MCF 10A (cell line): ENCODE data around the gene NCBP3. TPM values are rescaled to one million over a fixed set of nuclear protein-coding genes. Genes with fewer than 3 reads are reported as not detected.
"Not testable (repeated sequence)": the region's sequence is repeated elsewhere in the genome, so short reads cannot be mapped to it uniquely, and the experiment has no call there.

Experiments
- BruUV-seq: library from RNA; stranded (reverse); fragments of 400-500 nt; replicated peaks from 2 replicates; lab custom pipeline; 2021; lab: Mats Ljungman, UMichigan
- CTCF ChIA-PET: fragments of 300-600 bp; sonication (Branson Sonifier 250); formaldehyde crosslinking; extraction: SDS; loops from one replicate; lab custom pipeline; 2021; ENCODE audit warnings: antibody characterized with exemption, inconsistent platforms; lab: Yijun Ruan, JAX
- POLR2A ChIA-PET: fragments of 300-600, 350-650 bp; sonication (Branson Sonifier 250); formaldehyde crosslinking; extraction: SDS; loops from one replicate; lab custom pipeline; 2020; ENCODE audit warnings: antibody characterized with exemption, inconsistent platforms; lab: Yijun Ruan, JAX
- DNase-seq: peaks from one replicate; pipeline ENCODE4 v3.0.0-alpha.2; 2018; ENCODE audit not compliant: unreplicated experiment
- H3K27ac Mint-ChIP-seq: one replicate; pipeline ENCODE4 v1.8.0; 2022; ENCODE audit warnings: mild to moderate bottlenecking, low read depth, mixed read lengths; ENCODE audit not compliant: unreplicated experiment
- H3K27me3 Mint-ChIP-seq: one replicate; pipeline ENCODE4 v1.8.0; 2022; ENCODE audit warnings: mixed read lengths; ENCODE audit not compliant: insufficient read depth, unreplicated experiment
- H3K36me3 Mint-ChIP-seq: one replicate; pipeline ENCODE4 v1.8.0; 2022; ENCODE audit warnings: mild to moderate bottlenecking, moderate library complexity, mixed read lengths; ENCODE audit not compliant: insufficient read depth, unreplicated experiment
- H3K4me1 Mint-ChIP-seq: one replicate; pipeline ENCODE4 v1.8.0; 2022; ENCODE audit warnings: mixed read lengths; ENCODE audit not compliant: insufficient read depth, unreplicated experiment
- H3K4me3 Mint-ChIP-seq: one replicate; pipeline ENCODE4 v1.8.0; 2022; ENCODE audit warnings: mild to moderate bottlenecking, moderate library complexity, mixed read lengths; ENCODE audit not compliant: unreplicated experiment
- H3K9me3 Mint-ChIP-seq: one replicate; pipeline ENCODE4 v1.8.0; 2022; ENCODE audit warnings: mixed read lengths; ENCODE audit not compliant: unreplicated experiment
- intact Hi-C: fragments of 100-400 bp; cut with micrococcal nuclease; formaldehyde crosslinking; loops from 2 replicates; pipeline ENCODE4 v1.14.1; 2022
- total RNA-seq: library from RNA; stranded (reverse); gene quantifications from 2 replicates; pipeline ENCODE4 v1.2.3, GENCODE V29; 2022
- TF ChIP-seq, protein P1 (sequence below): fragments of 200-600 bp; IDR thresholded peaks from one replicate; pipeline ENCODE4 v1.8.0; 2022; ENCODE audit warnings: antibody characterized with exemption, mild to moderate bottlenecking; ENCODE audit not compliant: unreplicated experiment

Gene NCBP3
- total RNA-seq, 1 experiment from 2014 or later: 47.1 TPM

DNA sequence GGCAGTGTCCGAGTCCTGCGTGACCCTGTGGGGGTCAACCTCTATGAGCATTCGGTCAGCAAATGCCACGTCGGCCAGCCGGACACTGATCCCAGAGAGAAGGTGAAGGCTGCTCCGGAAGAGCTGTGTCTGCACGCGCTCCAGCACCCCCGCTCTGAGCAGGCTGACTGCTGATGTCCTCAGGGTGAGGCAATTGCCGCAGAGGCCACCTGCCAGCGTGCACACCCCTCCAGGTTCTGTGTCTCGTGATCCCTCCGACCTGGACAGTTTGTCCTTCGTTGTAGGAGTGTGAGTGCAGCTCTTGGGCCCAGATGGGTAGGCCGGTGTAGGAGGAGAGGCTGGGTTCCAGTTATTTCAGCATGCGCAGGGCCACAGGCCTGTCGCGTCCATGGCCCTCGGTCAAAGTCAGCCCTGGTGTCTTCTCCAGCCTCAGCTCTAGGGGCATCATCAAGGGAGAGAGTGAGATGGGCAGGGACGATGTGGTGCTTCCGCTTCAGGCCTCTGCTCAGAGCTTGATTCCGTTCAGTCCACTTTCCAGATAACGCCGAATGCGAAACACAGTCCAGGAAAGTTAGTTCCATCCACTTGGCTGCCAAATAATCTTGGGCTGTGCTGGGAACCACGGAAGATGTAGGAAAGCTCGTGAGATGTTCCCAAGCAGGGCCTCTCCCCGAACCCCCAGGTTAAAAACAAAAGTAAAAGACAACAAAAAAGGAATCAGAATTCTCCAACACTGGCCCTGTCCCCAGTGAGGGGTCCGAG, 15.1 kb upstream of the NCBP3 start:
- no peak for DNase-seq
- Mint-ChIP-seq H3K4me1 (no peaks in the 10 kb centered on the region), H3K9me3 (no peaks in the 10 kb centered on the region), H3K36me3 (peaks cover 5% of the 10 kb centered on the region), H3K27me3 (no peaks in the 10 kb centered on the region), H3K27ac (no peak overlapping the region), H3K4me3 (no peak overlapping the region)
- intact Hi-C loops: loop anchor here (5.0 kb wide), 1 partner anchor 216 kb away; no protein-coding TSS in a partner anchor
- TF ChIP-seq, protein P1, sequence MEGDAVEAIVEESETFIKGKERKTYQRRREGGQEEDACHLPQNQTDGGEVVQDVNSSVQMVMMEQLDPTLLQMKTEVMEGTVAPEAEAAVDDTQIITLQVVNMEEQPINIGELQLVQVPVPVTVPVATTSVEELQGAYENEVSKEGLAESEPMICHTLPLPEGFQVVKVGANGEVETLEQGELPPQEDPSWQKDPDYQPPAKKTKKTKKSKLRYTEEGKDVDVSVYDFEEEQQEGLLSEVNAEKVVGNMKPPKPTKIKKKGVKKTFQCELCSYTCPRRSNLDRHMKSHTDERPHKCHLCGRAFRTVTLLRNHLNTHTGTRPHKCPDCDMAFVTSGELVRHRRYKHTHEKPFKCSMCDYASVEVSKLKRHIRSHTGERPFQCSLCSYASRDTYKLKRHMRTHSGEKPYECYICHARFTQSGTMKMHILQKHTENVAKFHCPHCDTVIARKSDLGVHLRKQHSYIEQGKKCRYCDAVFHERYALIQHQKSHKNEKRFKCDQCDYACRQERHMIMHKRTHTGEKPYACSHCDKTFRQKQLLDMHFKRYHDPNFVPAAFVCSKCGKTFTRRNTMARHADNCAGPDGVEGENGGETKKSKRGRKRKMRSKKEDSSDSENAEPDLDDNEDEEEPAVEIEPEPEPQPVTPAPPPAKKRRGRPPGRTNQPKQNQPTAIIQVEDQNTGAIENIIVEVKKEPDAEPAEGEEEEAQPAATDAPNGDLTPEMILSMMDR: no peak
- POLR2A ChIA-PET: interaction anchor here (0.6 kb wide), 1 partner anchor 214 kb away, joined by 3 read pairs; no protein-coding TSS in a partner anchor
- no TSS peak for BruUV-seq
- CTCF ChIA-PET: interaction anchor here (0.7 to 1.9 kb wide), 3 partner anchors 15 to 44 kb away, joined by 3 to 12 read pairs (median 3); no protein-coding TSS in a partner anchor

DNA sequence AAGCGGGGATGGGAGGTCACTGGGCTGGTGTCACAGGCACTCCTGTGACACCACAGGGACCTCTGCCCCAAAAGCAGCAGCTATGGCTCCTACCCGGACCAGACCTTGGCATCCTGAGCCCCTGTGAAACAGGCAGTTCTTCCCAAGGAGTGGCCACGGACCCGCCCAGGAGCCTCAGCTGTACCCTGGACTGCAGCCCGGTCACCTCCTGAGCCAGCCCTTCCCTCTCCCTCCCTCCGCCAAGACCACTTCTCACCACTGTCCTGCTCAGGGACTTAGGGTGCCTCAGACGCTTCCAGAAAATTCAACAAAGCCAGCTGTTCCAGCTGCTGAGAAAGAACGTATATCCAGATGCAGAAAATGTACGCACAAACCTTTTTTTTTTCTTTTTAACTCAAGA, 13.9 kb upstream of the NCBP3 start:
- CTCF ChIA-PET: interaction anchor here (0.6 to 0.9 kb wide), 2 partner anchors 54 to 1083 kb away, joined by 3 read pairs; no protein-coding TSS in a partner anchor
- H3K4me3 Mint-ChIP-seq: no peak overlapping the region
- H3K9me3 Mint-ChIP-seq: no peaks in the 10 kb centered on the region
- no TSS peak for BruUV-seq
- TF ChIP-seq, protein P1: no peak
- H3K4me1 Mint-ChIP-seq: no peaks in the 10 kb centered on the region
- no peak for DNase-seq
- H3K36me3 Mint-ChIP-seq: no peaks in the 10 kb centered on the region
- H3K27ac Mint-ChIP-seq: no peak overlapping the region
- intact Hi-C loops: loop anchor here (5.0 kb wide), 1 partner anchor 217 kb away; no protein-coding TSS in a partner anchor
- H3K27me3 Mint-ChIP-seq: no peaks in the 10 kb centered on the region
- POLR2A ChIA-PET: interaction anchor here (0.7 kb wide), 1 partner anchor 68 kb away, joined by 3 read pairs; no protein-coding TSS in a partner anchor

DNA sequence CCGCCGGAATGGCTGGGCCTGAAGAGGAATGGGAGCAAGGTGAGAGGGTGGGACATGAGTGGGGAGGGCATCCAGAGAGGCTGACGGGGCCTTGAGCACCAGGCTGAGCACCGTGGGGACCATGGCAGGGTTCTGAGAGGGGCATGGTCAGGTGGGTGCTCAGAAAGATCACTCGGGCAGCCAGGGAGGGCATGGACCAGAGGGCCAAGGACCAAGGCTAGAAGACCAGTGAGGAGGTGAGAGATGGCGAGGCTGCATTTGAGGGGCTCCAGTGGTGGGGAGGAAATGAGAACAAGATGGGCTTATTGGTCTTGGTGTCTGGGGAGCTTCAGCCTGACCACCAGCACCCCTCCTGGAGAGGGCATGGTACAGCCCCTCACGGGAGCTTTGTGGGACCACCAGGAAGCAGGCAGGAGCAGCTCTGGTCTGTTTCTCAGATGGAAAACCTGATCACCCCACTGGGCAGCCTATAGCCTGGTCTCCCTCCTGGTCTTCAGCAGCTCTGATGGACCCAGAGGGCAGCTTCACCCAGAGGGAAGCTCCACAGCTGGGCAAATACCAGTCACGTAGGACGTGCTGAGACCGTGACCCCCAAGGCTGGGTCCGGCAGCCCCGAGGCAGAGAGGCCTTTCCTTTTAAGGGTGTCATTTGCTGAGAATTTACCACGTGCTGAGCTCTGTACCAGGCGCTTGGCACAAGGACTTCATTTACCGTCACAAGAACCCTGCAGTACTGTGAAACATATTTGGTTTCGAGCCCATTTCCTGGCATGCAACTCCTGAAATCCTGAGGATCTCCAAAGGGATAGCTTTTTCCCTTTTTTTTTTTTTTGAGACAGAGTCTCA, 11.4 kb upstream of the NCBP3 start:
- CTCF ChIA-PET: interaction anchor here (0.6 to 2.0 kb wide), 5 partner anchors 11 to 1474 kb away, joined by 3 to 8 read pairs (median 4); partner anchors contain the start of gene NCBP3
- POLR2A ChIA-PET: no interaction called here
- H3K4me1 Mint-ChIP-seq: no peaks in the 10 kb centered on the region
- no TSS peak for BruUV-seq
- no peak overlapping the region for H3K27ac Mint-ChIP-seq
- H3K27me3 Mint-ChIP-seq: peaks cover 3% of the 10 kb centered on the region
- intact Hi-C loops: no loop called here
- no peaks in the 10 kb centered on the region for H3K9me3 Mint-ChIP-seq
- TF ChIP-seq, protein P1: no peak
- no peaks in the 10 kb centered on the region for H3K36me3 Mint-ChIP-seq
- no peak for DNase-seq
- H3K4me3 Mint-ChIP-seq: no peak overlapping the region

- H3K27me3 Mint-ChIP-seq: peaks cover 19% of the 10 kb centered on the region
- BruUV-seq, POLR2A ChIA-PET, H3K4me3 Mint-ChIP-seq, H3K27ac Mint-ChIP-seq, H3K4me1 Mint-ChIP-seq, intact Hi-C loops, DNase-seq, H3K9me3 Mint-ChIP-seq, CTCF ChIA-PET, H3K36me3 Mint-ChIP-seq: not testable (repeated sequence)
Observed at GRCh38 chr17:3854204-3854603, 8.2 kb upstream of the NCBP3 start.
